Activated CD4-positive, alpha-beta memory T cell treated with anti-CD3 and anti-CD28 coated beads, Interleukin-2, amount 10 ng/mL, durations not matched to agents 7 days and 5 days (primary cell): Measurements from ENCODE around the gene BUD31. TPM values are rescaled to one million over a fixed set of nuclear protein-coding genes. Genes with fewer than 3 reads are reported as not detected.
"Not testable (repeated sequence)": the region's sequence is repeated elsewhere in the genome, so short reads cannot be mapped to it uniquely, and the experiment has no call there.

Source experiments
- CTCF ChIA-PET: fragments of 350-600 bp; sonication (Branson Sonifier 250); formaldehyde crosslinking; loops from one replicate; lab custom pipeline; 2021; ENCODE audit warnings: antibody characterized with exemption, inconsistent platforms; lab: Charles Lee
- POLR2A ChIA-PET: fragments of 350-600 bp; sonication (Branson Sonifier 250); formaldehyde crosslinking; loops from one replicate; lab custom pipeline; 2021; ENCODE audit warnings: antibody characterized with exemption; lab: Charles Lee
- DNase-seq: peaks from one replicate; pipeline ENCODE4 v3.0.0-alpha.2; 2020
- H3K27ac Mint-ChIP-seq: one replicate; pipeline ENCODE4 v1.8.0; 2021; ENCODE audit warnings: mild to moderate bottlenecking, mixed read lengths
- H3K27me3 Mint-ChIP-seq: one replicate; pipeline ENCODE4 v1.8.0; 2021; ENCODE audit warnings: mixed read lengths
- H3K36me3 Mint-ChIP-seq: one replicate; pipeline ENCODE4 v1.8.0; 2021; ENCODE audit warnings: low read depth, mixed read lengths
- H3K4me1 Mint-ChIP-seq: one replicate; pipeline ENCODE4 v1.8.0; 2021; ENCODE audit warnings: mixed read lengths
- H3K4me3 Mint-ChIP-seq: one replicate; pipeline ENCODE4 v1.8.0; 2021; ENCODE audit warnings: mild to moderate bottlenecking, mixed read lengths
- H3K9me3 Mint-ChIP-seq: one replicate; pipeline ENCODE4 v1.8.0; 2021; ENCODE audit warnings: mixed read lengths
- total RNA-seq, 2 experiments: library from RNA; stranded (reverse); gene quantifications; one replicate each; pipeline ENCODE4 v1.2.3, GENCODE V29; 2021

The BUD31 gene
- total RNA-seq, 2 experiments from 2014 or later = 104 to 106 TPM

- ChIA-PET CTCF (interaction anchor here (1.6 kb wide), 1 partner anchor 12 kb away, joined by 4 read pairs; no protein-coding TSS in a partner anchor), POLR2A (interaction anchor here (0.7 to 12.4 kb wide), 3 partner anchors 15 to 95 kb away, joined by 3 to 160 read pairs (median 93); partner anchors contain the start of genes ARPC1B and ZNF394)
- H3K4me3 Mint-ChIP-seq = no peak overlapping the region
- H3K4me1 Mint-ChIP-seq = peaks cover 43% of the 10 kb centered on the region
- H3K9me3 Mint-ChIP-seq = no peaks in the 10 kb centered on the region
- no peak overlapping the region for H3K27ac Mint-ChIP-seq
- no peak for DNase-seq
- peaks cover 55% of the 10 kb centered on the region for H3K36me3 Mint-ChIP-seq
- H3K27me3 Mint-ChIP-seq = no peaks in the 10 kb centered on the region
Observed at GRCh38 chr7:99404977-99405320, 3.8 kb upstream of the BUD31 start.

- Mint-ChIP-seq H3K27me3 (no peaks in the 10 kb centered on the region), H3K27ac (peak overlapping the region; percentile 90), H3K36me3 (peaks cover 54% of the 10 kb centered on the region), H3K9me3 (no peaks in the 10 kb centered on the region), H3K4me3 (peak overlapping the region; percentile 86), H3K4me1 (peaks cover 55% of the 10 kb centered on the region)
- no peak for DNase-seq
- POLR2A ChIA-PET = interaction anchor here (1.2 to 12.4 kb wide), 6 partner anchors 7 to 512 kb away, joined by 3 to 160 read pairs (median 38); partner anchors contain the start of genes ARPC1B, ZNF394 and ZNF655
- CTCF ChIA-PET = interaction anchor here (1.4 to 1.6 kb wide), 4 partner anchors 13 to 45 kb away, joined by 3 to 5 read pairs (median 4); no protein-coding TSS in a partner anchor
Observed at GRCh38 chr7:99406557-99406956, 2.2 kb upstream of the BUD31 start.

- Mint-ChIP-seq H3K36me3 (peaks cover 58% of the 10 kb centered on the region), H3K4me1 (peaks cover 56% of the 10 kb centered on the region), H3K9me3 (no peaks in the 10 kb centered on the region), H3K27me3 (no peaks in the 10 kb centered on the region), H3K4me3 (peak overlapping the region; percentile 86), H3K27ac (peak overlapping the region; percentile 90)
- peak; percentile 43 for DNase-seq
- POLR2A ChIA-PET = interaction anchor here (0.6 to 12.4 kb wide), 17 partner anchors 9 to 693 kb away, joined by 3 to 160 read pairs (median 6); partner anchors contain the start of genes AP4M1, ARPC1B, ATP5MF and CPSF4
- CTCF ChIA-PET = interaction anchor here (0.7 to 1.6 kb wide), 5 partner anchors 17 to 58 kb away, joined by 3 to 5 read pairs (median 3); partner anchors contain the start of gene ATP5MF
Observed at GRCh38 chr7:99407872-99408378, 844 bp upstream of the BUD31 start.

GRCh38 chr7:99409192-99409572 is 413 bp downstream of the BUD31 start:
- POLR2A ChIA-PET = interaction anchor here (0.6 to 12.4 kb wide), 26 partner anchors 9 to 994 kb away, joined by 3 to 160 read pairs (median 4); partner anchors contain the start of genes AP4M1, ARPC1B, ATP5MF and CPSF4
- no peak for DNase-seq

GRCh38 chr7:99409806-99410205 is 1.0 kb downstream of the BUD31 start:
- peak overlapping the region; percentile 86 for H3K4me3 Mint-ChIP-seq
- H3K36me3 Mint-ChIP-seq = peaks cover 51% of the 10 kb centered on the region
- ChIA-PET CTCF (interaction anchor here (1.1 kb wide), 1 partner anchor 43 kb away, joined by 3 read pairs; no protein-coding TSS in a partner anchor), POLR2A (interaction anchor here (0.6 to 12.4 kb wide), 11 partner anchors 8 to 993 kb away, joined by 3 to 160 read pairs (median 9); partner anchors contain the start of genes ARPC1B, ATP5MF, ZKSCAN5 and ZNF394)
- no peaks in the 10 kb centered on the region for H3K9me3 Mint-ChIP-seq
- peak overlapping the region; percentile 90 for H3K27ac Mint-ChIP-seq
- no peaks in the 10 kb centered on the region for H3K27me3 Mint-ChIP-seq
- H3K4me1 Mint-ChIP-seq = peaks cover 48% of the 10 kb centered on the region
- DNase-seq = no peak

More at GRCh38 chr7:99409192-99409572, 413 bp downstream of the BUD31 start:
- Mint-ChIP-seq H3K27me3 (no peaks in the 10 kb centered on the region), H3K36me3 (peaks cover 54% of the 10 kb centered on the region), H3K9me3 (no peaks in the 10 kb centered on the region), H3K4me1 (peaks cover 52% of the 10 kb centered on the region), H3K4me3 (peak overlapping the region; percentile 86), H3K27ac (peak overlapping the region; percentile 90)
- CTCF ChIA-PET = interaction anchor here (0.7 to 1.2 kb wide), 9 partner anchors 10 to 149 kb away, joined by 3 to 9 read pairs (median 3); partner anchors contain the start of gene ZNF655

- POLR2A ChIA-PET = interaction anchor here (5.9 kb wide), 1 partner anchor 33 kb away, joined by 93 read pairs; the partner anchor contains the start of gene ARPC1B
- no peak overlapping the region for H3K27ac Mint-ChIP-seq
Observed at GRCh38 chr7:99410635-99411034, 1.9 kb downstream of the BUD31 start.

GRCh38 chr7:99415513-99416127 is 6.9 kb downstream of the BUD31 start:
- not testable (repeated sequence) for H3K4me3 Mint-ChIP-seq, H3K27me3 Mint-ChIP-seq, H3K9me3 Mint-ChIP-seq
- ChIA-PET POLR2A (interaction anchor here (1.5 kb wide), 1 partner anchor 41 kb away, joined by 7 read pairs; the partner anchor contains the start of gene ARPC1B), CTCF (interaction anchor here (0.7 to 1.4 kb wide), 3 partner anchors 10 to 114 kb away, joined by 3 to 5 read pairs (median 4); no protein-coding TSS in a partner anchor)
- peaks cover 76% of the 10 kb centered on the region for H3K36me3 Mint-ChIP-seq
- peaks cover 20% of the 10 kb centered on the region for H3K4me1 Mint-ChIP-seq
- peak overlapping the region; percentile 71 for H3K27ac Mint-ChIP-seq
- DNase-seq = peak; percentile 36

More at GRCh38 chr7:99410635-99411034, 1.9 kb downstream of the BUD31 start:
- no peaks in the 10 kb centered on the region for H3K9me3 Mint-ChIP-seq
- CTCF ChIA-PET = no interaction called here
- H3K27me3 Mint-ChIP-seq = no peaks in the 10 kb centered on the region
- H3K4me3 Mint-ChIP-seq = peak overlapping the region; percentile 86
- H3K4me1 Mint-ChIP-seq = peaks cover 48% of the 10 kb centered on the region
- H3K36me3 Mint-ChIP-seq = peaks cover 56% of the 10 kb centered on the region
- no peak for DNase-seq

- ChIA-PET POLR2A (interaction anchor here (1.3 kb wide), 1 partner anchor 9 kb away, joined by 5 read pairs; the partner anchor contains the start of gene BUD31), CTCF (no interaction called here)
- H3K27me3 Mint-ChIP-seq = no peaks in the 10 kb centered on the region
- H3K4me3 Mint-ChIP-seq = no peak overlapping the region
- H3K4me1 Mint-ChIP-seq = peaks cover 7% of the 10 kb centered on the region
- H3K36me3 Mint-ChIP-seq = peaks cover 64% of the 10 kb centered on the region
- H3K9me3 Mint-ChIP-seq = no peaks in the 10 kb centered on the region
- no peak for DNase-seq
- no peak overlapping the region for H3K27ac Mint-ChIP-seq
Observed at GRCh38 chr7:99418260-99418659, 9.5 kb downstream of the BUD31 start.

- CTCF ChIA-PET = no interaction called here
- H3K4me1 Mint-ChIP-seq = peaks cover 6% of the 10 kb centered on the region
- no peaks in the 10 kb centered on the region for H3K27me3 Mint-ChIP-seq
- H3K36me3 Mint-ChIP-seq = peaks cover 61% of the 10 kb centered on the region
- H3K27ac Mint-ChIP-seq = no peak overlapping the region
- H3K9me3 Mint-ChIP-seq = no peaks in the 10 kb centered on the region
- POLR2A ChIA-PET = interaction anchor here (0.9 to 1.5 kb wide), 2 partner anchors 11 to 44 kb away, joined by 3 to 8 read pairs; partner anchors contain the start of genes ARPC1B, BUD31 and PDAP1
- no peak overlapping the region for H3K4me3 Mint-ChIP-seq
- DNase-seq = no peak
Observed at GRCh38 chr7:99419323-99420021, 10.7 kb downstream of the BUD31 start.

- Mint-ChIP-seq H3K27me3 (no peaks in the 10 kb centered on the region), H3K36me3 (peaks cover 57% of the 10 kb centered on the region), H3K4me3 (no peak overlapping the region), H3K9me3 (no peaks in the 10 kb centered on the region), H3K4me1 (peaks cover 4% of the 10 kb centered on the region), H3K27ac (no peak overlapping the region)
- CTCF ChIA-PET = no interaction called here
- DNase-seq = no peak
- POLR2A ChIA-PET = interaction anchor here (1.5 kb wide), 1 partner anchor 12 kb away, joined by 8 read pairs; the partner anchor contains the start of genes BUD31 and PDAP1
Observed at GRCh38 chr7:99420213-99420612, 11.4 kb downstream of the BUD31 start.

- ChIA-PET CTCF (no interaction called here), POLR2A (no interaction called here)
- Mint-ChIP-seq H3K9me3 (no peaks in the 10 kb centered on the region), H3K36me3 (peaks cover 52% of the 10 kb centered on the region), H3K27me3 (no peaks in the 10 kb centered on the region), H3K4me1 (peaks cover 2% of the 10 kb centered on the region), H3K27ac (no peak overlapping the region), H3K4me3 (no peak overlapping the region)
- DNase-seq = no peak
Observed at GRCh38 chr7:99420986-99421385, 12.2 kb downstream of the BUD31 start.

- Mint-ChIP-seq H3K27ac (no peak overlapping the region), H3K4me1 (no peaks in the 10 kb centered on the region), H3K9me3 (no peaks in the 10 kb centered on the region), H3K36me3 (peaks cover 41% of the 10 kb centered on the region), H3K4me3 (no peak overlapping the region), H3K27me3 (no peaks in the 10 kb centered on the region)
- ChIA-PET CTCF (no interaction called here), POLR2A (no interaction called here)
- no peak for DNase-seq
Observed at GRCh38 chr7:99422186-99422585, 13.4 kb downstream of the BUD31 start.
